ENCODE results near the gene DNAH12. TPM values are rescaled to one million over a fixed set of nuclear protein-coding genes. Genes with fewer than 3 reads are reported as not detected.

DNAH12 gene
- total and polyA plus RNA-seq, 10 of the 15 experiments (the other 5 are each of a cell fraction or from before 2014, with no cell fraction given), result under 0.01 to 0.35 (median 0.08) TPM

DNA sequence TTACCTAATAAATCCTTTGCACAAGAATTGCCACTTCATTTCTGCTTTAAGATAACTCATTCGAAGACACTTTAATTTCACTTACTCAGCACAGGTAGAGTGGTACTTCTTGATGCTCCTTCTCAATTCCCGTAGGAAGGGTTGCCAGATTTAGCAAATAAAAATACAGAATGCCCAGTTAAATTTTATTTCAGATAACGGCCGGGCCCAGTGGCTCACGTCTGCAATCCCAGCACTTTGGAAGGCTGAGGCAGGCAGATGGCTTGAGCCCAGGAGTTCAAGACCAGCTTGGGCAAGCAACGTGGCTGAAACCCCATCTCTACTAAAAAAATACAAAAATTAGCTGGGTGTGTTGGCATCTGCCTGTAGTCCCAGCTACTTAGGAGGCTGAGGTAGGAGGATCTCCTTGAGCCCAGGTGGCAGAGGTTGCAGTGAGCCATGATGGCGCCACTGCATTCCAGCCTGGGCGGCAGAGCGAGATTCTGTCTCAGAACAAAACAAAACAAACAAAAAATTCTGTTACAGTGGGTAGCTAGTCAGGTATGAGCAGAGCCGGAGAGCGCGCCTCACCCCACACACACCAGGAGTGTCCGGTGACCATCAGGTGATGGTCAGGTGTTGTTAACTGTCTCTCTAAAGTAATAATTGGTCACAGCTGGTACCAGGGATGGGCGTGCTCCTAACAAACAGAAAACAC is 92.8 kb downstream of the DNAH12 start:
- ChIA-PET SMC1A (ENCODE audit: uncharacterized antibody, unreplicated experiment) (interaction anchor here (1.4 kb wide), 1 partner anchor 18 kb away, joined by 4 read pairs; no protein-coding TSS in a partner anchor), RAD21 (ENCODE audit: unreplicated experiment) (no interaction called here), CTCF (interaction anchor here (0.6 kb wide), 1 partner anchor 192 kb away, joined by 3 read pairs; no protein-coding TSS in a partner anchor), POLR2A (no interaction called here)
- no peak overlapping the region for H3K27ac ChIP-seq (ENCODE audit: control insufficient read depth, insufficient read depth)
- H3K9ac ChIP-seq (ENCODE audit: control insufficient read depth, insufficient read depth, low read length), result no peak overlapping the region
- no peaks in the 10 kb centered on the region for H4K20me1 ChIP-seq (ENCODE audit: control insufficient read depth, insufficient read depth)
- intact Hi-C loops (cut with micrococcal nuclease; ENCODE audit: unreplicated experiment), result no loop called here
- ATAC-seq, result no peak
- no peak overlapping the region for H3K4me2 ChIP-seq (ENCODE audit: control insufficient read depth, insufficient read depth)
- no peak overlapping the region for H3K4me3 ChIP-seq
- no peak for FAIRE-seq
- in situ Hi-C loops (cut with MboI), result no loop called here
- no peak overlapping the region for H2AFZ ChIP-seq (ENCODE audit: control insufficient read depth, low read depth, low read length)
- H3K9me3 ChIP-seq (replicated peaks; ENCODE audit: control insufficient read depth, insufficient read depth, low read length), result no peaks in the 10 kb centered on the region
- H3K36me3 ChIP-seq (ENCODE audit: control insufficient read depth in 2 of 2, insufficient read depth in 2 of 2, low read length in 1 of 2), result no peaks in the 10 kb centered on the region
- no TSS peak for BruUV-seq (replicated peaks)
- WGBS (ENCODE audit: insufficient coverage, insufficient replicate concordance, low lambda C conversion rate, missing lambda C conversion rate), result 55% methylated on average over 14 of the region's 14 CpGs
- H3K4me1 ChIP-seq (ENCODE audit: control insufficient read depth, insufficient read depth, low read length), result no peaks in the 10 kb centered on the region
- H3K79me2 ChIP-seq (ENCODE audit: control insufficient read depth, insufficient read depth, low read length), result no peaks in the 10 kb centered on the region
- TF ChIP-seq MTA3 (IDR thresholded peaks at IDR 0.05; ENCODE audit: borderline replicate concordance, low read length) (no peak), ETV6 (conservative IDR thresholded peaks at IDR 0.05 in 1 of 2, IDR thresholded peaks at IDR 0.05 in 1 of 2; ENCODE audit: borderline replicate concordance in 1 of 2, low read depth in 1 of 2) (no peak), IKZF1 (conservative IDR thresholded peaks at IDR 0.05) (no peak), MYB (IDR thresholded peaks at IDR 0.05; ENCODE audit: borderline replicate concordance, low read depth, low read length) (no peak), SIX5 (IDR thresholded peaks at IDR 0.05; ENCODE audit: low read depth, low read length, severe bottlenecking) (no peak), NFYB (IDR thresholded peaks at IDR 0.05; ENCODE audit: insufficient read depth, low read depth, low read length) (no peak), SRF (IDR thresholded peaks at IDR 0.05; ENCODE audit: low read depth in 2 of 2, low read length in 2 of 2) (no peak)
- TF ChIP-seq, protein P1, sequence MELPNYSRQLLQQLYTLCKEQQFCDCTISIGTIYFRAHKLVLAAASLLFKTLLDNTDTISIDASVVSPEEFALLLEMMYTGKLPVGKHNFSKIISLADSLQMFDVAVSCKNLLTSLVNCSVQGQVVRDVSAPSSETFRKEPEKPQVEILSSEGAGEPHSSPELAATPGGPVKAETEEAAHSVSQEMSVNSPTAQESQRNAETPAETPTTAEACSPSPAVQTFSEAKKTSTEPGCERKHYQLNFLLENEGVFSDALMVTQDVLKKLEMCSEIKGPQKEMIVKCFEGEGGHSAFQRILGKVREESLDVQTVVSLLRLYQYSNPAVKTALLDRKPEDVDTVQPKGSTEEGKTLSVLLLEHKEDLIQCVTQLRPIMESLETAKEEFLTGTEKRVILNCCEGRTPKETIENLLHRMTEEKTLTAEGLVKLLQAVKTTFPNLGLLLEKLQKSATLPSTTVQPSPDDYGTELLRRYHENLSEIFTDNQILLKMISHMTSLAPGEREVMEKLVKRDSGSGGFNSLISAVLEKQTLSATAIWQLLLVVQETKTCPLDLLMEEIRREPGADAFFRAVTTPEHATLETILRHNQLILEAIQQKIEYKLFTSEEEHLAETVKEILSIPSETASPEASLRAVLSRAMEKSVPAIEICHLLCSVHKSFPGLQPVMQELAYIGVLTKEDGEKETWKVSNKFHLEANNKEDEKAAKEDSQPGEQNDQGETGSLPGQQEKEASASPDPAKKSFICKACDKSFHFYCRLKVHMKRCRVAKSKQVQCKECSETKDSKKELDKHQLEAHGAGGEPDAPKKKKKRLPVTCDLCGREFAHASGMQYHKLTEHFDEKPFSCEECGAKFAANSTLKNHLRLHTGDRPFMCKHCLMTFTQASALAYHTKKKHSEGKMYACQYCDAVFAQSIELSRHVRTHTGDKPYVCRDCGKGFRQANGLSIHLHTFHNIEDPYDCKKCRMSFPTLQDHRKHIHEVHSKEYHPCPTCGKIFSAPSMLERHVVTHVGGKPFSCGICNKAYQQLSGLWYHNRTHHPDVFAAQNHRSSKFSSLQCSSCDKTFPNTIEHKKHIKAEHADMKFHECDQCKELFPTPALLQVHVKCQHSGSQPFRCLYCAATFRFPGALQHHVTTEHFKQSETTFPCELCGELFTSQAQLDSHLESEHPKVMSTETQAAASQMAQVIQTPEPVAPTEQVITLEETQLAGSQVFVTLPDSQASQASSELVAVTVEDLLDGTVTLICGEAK (IDR thresholded peaks at IDR 0.05; ENCODE audit: borderline replicate concordance), result no peak
- TF ChIP-seq, protein P2, sequence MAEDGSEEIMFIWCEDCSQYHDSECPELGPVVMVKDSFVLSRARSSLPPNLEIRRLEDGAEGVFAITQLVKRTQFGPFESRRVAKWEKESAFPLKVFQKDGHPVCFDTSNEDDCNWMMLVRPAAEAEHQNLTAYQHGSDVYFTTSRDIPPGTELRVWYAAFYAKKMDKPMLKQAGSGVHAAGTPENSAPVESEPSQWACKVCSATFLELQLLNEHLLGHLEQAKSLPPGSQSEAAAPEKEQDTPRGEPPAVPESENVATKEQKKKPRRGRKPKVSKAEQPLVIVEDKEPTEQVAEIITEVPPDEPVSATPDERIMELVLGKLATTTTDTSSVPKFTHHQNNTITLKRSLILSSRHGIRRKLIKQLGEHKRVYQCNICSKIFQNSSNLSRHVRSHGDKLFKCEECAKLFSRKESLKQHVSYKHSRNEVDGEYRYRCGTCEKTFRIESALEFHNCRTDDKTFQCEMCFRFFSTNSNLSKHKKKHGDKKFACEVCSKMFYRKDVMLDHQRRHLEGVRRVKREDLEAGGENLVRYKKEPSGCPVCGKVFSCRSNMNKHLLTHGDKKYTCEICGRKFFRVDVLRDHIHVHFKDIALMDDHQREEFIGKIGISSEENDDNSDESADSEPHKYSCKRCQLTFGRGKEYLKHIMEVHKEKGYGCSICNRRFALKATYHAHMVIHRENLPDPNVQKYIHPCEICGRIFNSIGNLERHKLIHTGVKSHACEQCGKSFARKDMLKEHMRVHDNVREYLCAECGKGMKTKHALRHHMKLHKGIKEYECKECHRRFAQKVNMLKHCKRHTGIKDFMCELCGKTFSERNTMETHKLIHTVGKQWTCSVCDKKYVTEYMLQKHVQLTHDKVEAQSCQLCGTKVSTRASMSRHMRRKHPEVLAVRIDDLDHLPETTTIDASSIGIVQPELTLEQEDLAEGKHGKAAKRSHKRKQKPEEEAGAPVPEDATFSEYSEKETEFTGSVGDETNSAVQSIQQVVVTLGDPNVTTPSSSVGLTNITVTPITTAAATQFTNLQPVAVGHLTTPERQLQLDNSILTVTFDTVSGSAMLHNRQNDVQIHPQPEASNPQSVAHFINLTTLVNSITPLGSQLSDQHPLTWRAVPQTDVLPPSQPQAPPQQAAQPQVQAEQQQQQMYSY (CRISPR knock-in tag; IDR thresholded peaks at IDR 0.05), result no peak
- TF ChIP-seq, protein P3, sequence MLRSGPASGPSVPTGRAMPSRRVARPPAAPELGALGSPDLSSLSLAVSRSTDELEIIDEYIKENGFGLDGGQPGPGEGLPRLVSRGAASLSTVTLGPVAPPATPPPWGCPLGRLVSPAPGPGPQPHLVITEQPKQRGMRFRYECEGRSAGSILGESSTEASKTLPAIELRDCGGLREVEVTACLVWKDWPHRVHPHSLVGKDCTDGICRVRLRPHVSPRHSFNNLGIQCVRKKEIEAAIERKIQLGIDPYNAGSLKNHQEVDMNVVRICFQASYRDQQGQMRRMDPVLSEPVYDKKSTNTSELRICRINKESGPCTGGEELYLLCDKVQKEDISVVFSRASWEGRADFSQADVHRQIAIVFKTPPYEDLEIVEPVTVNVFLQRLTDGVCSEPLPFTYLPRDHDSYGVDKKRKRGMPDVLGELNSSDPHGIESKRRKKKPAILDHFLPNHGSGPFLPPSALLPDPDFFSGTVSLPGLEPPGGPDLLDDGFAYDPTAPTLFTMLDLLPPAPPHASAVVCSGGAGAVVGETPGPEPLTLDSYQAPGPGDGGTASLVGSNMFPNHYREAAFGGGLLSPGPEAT (IDR thresholded peaks at IDR 0.05; ENCODE audit: low read depth), result no peak
- no peaks in the 10 kb centered on the region for H3K27me3 ChIP-seq (replicated peaks in 1 of 2; ENCODE audit: control insufficient read depth in 2 of 2, insufficient read depth in 2 of 2, low read length in 1 of 2)
- DNase-seq (ENCODE audit: low read depth, low spot score), result no peak
